GM18858 (cell line): Measurements from ENCODE around the gene TIMM22.
"Not testable (repeated sequence)": the region's sequence is repeated elsewhere in the genome, so short reads cannot be mapped to it uniquely, and the experiment has no call there.

Experiments
- ATAC-seq: cut with Tn5 transposase; IDR thresholded peaks from one replicate; pipeline ENCODE4 v1.9.1; 2021; ENCODE audit not compliant: unreplicated experiment

Gene TIMM22

GRCh38 chr17:971861-972260 lies 25.1 kb upstream of the TIMM22 start:
- ATAC-seq: not testable (repeated sequence)

GRCh38 chr17:973053-973452 lies 23.9 kb upstream of the TIMM22 start:
- ATAC-seq: no peak

GRCh38 chr17:974778-975177 lies 22.2 kb upstream of the TIMM22 start:
- ATAC-seq: not testable (repeated sequence)

- ATAC-seq: no peak
Measured at GRCh38 chr17:975371-975915, 21.5 kb upstream of the TIMM22 start.

GRCh38 chr17:976312-976711 lies 20.6 kb upstream of the TIMM22 start:
- no peak for ATAC-seq

GRCh38 chr17:977166-977565 lies 19.8 kb upstream of the TIMM22 start:
- no peak for ATAC-seq

GRCh38 chr17:978103-979093 lies 18.5 kb upstream of the TIMM22 start:
- ATAC-seq: no peak

- no peak for ATAC-seq
Measured at GRCh38 chr17:979212-979538, 17.8 kb upstream of the TIMM22 start.

- no peak for ATAC-seq
Measured at GRCh38 chr17:979539-980405, 17.2 kb upstream of the TIMM22 start, which contains the start of gene NXN. Gene NXN (minus strand): TSS chr17:979776.

- ATAC-seq: no peak
Measured at GRCh38 chr17:980406-981291, 16.3 kb upstream of the TIMM22 start.

GRCh38 chr17:981292-981658 lies 15.7 kb upstream of the TIMM22 start:
- no peak for ATAC-seq

GRCh38 chr17:983921-984320 lies 13.0 kb upstream of the TIMM22 start:
- ATAC-seq: no peak

GRCh38 chr17:986322-986929 lies 10.5 kb upstream of the TIMM22 start:
- ATAC-seq: no peak

- no peak for ATAC-seq
Measured at GRCh38 chr17:987931-988330, 9.0 kb upstream of the TIMM22 start.

GRCh38 chr17:988561-988960 lies 8.4 kb upstream of the TIMM22 start:
- no peak for ATAC-seq

GRCh38 chr17:992933-993332 lies 4.0 kb upstream of the TIMM22 start:
- ATAC-seq: no peak

- not testable (repeated sequence) for ATAC-seq
Measured at GRCh38 chr17:995324-995723, 1.6 kb upstream of the TIMM22 start.

GRCh38 chr17:998111-998510 lies 1.2 kb downstream of the TIMM22 start:
- no peak for ATAC-seq

GRCh38 chr17:1000597-1001461 lies 3.9 kb downstream of the TIMM22 start:
- ATAC-seq: no peak
